Middle frontal gyrus (tissue), 1 donor: Measurements from ENCODE around the gene NTM.
"Not testable (repeated sequence)": the region's sequence is repeated elsewhere in the genome, so short reads cannot be mapped to it uniquely, and the experiment has no call there.

Source experiments
- DNase-seq: peaks from one replicate; pipeline ENCODE4 v3.0.0-alpha.2; 2015; ENCODE audit warnings: low spot score; ENCODE audit errors: extremely low spot score

The NTM gene

DNA sequence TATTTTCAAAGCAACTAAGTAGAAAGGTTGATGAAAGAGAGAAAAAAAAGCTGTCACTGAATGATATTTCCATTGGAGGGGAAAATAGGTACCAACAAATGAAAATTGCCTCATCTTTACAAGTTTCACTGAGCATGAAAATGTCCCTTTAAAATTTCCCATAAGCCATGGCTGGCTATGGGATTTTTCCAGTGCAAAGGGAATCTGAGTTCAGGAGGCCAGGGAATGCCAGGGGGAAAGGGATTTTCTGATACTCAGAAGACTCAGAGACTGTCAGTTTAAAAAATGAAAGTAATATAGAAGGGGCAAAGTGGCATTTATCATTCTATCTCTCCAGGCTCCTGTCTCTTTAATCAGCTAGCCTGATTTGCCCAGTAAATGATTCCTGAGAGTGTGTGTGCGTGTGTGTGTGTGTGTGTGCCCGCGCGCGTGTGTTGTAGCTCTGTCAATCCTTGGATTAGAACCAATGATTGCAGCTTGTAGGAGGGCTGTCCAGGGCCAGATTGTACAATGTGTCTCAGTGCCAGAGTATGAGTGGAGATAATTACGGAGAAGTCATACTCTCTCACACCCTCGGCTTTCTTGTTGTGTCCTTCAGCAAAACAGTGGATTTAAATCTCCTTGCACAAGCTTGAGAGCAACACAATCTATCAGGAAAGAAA lies at the start of gene NTM:
Gene NTM (plus strand): TSS at position 526 of the 662 bp plus-strand sequence.
- peak; percentile 70 for DNase-seq

DNA sequence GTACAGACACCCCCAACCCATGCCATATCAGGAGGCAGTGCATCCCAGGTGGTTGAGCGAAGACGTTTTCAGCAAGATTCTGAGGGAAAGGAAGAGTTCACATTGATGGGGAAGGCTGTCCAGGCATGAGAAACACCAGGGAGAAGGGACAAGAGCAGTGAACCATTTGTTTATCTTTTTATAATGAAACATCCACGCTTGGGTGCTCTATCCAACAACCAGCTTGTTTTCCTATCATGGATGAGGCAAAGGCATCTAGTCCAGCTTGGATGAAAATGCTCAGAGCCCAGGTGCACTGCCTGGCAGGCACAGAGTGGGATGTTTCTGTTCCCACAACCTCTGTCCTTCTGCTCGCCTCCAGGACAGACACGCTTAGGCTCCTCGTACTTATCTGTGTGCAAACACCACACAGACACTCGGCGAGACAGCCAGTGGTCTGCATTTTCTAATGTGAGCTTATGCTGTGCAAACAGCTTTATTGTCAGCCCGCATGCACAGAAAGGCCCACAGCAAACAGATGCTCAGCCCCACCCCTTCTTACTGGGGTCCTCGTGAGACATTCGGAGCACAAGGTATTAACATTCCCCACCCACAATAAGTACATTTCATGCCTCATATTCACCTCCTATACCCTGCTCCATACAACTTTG lies 45.4 kb upstream of the NTM start:
- DNase-seq: no peak

DNA sequence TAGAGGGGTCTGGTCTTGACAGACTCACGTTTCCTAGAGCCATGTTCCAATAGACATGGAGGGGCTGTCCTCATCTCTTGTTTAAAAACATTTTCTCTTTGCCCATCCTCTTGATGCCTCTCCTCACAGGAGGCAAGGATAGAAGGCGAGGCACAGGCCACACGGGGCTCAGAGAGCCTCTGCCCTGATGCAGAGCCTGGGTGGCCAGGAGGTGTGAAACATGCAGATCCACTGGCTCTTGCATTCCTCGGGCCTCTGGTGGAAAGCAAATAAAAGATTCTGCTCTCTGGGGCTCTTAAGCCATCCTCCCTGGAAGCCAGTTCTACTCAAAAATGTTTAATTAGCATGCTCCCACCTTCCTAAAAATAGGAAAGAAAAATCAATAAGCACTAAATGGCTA lies 43.6 kb upstream of the NTM start:
- no peak for DNase-seq

DNA sequence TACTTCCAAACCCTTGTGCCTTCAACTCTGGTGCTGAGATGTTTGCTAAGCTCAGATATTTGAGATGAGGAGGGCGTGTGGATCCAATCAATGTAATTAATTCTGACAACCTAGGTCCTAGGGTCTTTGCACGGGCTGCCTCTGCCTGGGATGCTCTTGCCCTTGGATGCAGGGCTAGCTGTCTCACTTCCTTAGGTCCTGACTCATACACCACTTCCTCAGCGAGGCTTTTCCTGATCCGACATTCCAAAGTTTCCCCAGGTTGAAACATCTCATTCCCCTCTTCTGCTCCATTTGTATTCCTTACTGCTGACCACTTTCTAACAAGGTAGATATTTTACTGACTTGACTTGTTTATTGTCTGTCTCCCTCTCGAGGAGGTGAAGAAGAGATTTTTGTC lies 43.0 kb upstream of the NTM start:
- DNase-seq: no peak

DNA sequence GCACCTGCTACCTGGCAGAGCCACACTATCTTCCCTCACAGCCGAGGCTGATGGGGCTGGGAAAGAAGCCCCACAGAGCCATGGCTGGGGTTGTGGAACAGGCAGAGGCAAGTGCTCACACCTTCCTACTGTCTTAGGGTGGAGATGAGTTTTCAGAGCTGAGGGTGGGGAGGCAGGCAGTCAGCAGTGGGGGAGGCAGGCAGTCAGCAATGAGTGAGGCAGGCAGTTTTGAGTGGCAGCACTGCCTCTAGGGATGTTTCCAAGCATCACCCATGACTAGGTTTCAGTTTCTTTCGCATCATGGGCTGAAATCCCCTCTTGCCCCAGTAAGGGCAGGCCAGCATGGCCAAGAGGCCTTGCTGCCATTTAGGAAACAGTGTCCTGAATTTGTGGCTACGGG lies 41.6 kb upstream of the NTM start:
- DNase-seq: no peak

DNA sequence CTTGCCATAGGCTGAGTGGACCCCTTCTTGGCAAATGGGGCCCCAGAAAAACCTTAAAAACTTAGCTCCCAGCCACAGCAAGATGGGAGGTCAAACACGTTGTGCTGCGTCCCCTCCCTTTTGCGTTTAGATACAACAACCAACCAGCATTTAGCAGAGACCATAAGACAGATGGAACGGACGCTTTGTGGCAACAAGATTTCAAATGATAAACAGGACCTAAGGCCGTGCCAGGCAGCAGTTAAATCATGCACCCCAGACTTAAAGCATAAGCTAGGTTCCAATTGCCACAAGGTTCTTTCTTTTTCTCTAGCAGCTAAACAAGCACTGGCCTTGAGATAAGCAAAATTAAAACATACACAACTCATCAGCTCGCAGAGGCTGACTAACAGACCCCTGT lies 39.4 kb upstream of the NTM start:
- DNase-seq: no peak

DNA sequence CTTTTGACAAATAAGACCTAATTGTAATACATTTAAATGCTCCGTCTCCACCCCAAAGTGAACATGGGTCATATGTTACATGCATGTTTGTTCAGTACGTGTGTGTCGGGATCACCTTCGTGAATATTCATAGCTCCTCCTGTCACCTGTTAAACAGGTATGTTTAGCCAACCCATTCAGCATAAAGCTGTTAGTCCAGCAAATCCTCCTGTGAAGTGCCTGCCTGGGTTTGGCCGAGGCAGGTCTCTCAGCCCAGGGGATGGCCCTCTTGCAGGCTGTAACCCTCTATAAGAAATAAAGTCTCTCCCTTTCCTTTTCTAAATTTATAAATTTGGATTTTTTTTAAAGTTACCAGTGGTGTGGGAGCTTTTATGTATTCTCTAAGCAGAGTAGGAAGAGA lies 38.9 kb upstream of the NTM start:
- no peak for DNase-seq

DNA sequence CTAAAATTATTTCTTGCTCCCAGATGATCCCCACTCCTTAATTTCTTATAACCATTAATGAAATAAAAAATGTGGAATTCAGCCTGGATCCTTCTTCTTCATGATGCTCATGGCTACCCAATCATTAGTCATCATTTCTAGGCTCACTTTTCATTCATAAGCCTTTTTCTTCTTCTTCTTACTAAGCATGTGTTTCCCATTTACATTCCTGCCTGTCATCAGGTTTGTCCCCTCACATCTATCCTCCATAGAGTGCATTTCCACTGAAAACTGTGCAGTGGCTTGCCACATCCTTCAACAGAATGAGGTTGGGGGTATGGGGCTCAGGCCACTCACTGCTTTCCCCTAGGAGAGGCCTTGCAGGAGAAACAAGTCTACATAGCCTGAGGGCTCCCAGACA lies 35.8 kb upstream of the NTM start:
- DNase-seq: no peak

DNA sequence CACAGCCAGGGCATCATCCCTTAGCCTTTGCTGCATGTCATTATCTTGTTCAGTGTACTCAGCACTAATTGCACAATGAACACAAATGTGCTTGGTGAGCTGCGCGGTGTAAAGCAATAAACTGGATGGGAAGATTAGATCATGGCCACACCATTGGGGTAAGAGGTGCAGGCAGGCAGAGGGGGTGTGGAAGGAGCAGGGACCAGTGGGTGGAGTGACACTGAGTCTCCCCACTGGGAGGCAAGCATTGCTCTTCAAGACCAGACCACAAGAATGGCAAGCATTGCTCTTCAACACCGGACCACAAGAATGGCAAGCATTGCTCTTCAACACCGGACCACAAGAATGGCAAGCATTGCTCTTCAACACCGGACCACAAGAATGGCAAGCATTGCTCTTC lies 28.5 kb upstream of the NTM start:
- not testable (repeated sequence) for DNase-seq

DNA sequence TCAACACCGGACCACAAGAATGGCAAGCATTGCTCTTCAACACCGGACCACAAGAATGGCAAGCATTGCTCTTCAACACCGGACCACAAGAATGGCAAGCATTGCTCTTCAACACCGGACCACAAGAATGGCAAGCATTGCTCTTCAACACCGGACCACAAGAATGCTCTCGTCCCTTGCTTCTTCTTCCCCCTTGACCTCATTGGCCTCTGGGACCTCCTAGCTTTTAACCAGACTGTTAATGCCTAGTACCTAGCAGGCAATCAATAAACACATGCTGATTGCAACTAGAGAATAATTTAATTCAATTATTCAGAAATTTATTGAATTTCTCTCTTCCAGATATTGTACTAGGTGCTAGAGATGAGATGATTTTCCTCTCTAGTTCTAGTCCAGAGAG lies 28.0 kb upstream of the NTM start:
- not testable (repeated sequence) for DNase-seq

DNA sequence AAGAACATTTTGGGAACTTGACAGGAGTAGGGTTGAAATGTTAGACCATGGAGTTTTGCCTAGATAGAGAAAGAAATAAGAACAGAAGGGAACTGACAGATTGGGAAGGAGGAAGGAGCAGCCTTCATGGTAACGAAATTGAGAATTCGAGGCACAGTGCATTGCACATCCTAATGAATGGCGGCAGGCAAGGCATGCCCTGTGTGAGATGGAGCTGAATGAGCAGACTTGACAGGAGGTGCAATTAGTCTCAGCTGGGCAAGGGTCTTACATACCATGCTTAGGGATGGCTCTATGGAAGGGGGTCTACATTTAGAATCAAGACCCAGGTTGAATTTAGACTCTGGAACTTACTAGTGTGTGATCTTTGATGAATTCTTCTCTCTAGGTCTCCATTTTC lies 25.0 kb upstream of the NTM start:
- no peak for DNase-seq

DNA sequence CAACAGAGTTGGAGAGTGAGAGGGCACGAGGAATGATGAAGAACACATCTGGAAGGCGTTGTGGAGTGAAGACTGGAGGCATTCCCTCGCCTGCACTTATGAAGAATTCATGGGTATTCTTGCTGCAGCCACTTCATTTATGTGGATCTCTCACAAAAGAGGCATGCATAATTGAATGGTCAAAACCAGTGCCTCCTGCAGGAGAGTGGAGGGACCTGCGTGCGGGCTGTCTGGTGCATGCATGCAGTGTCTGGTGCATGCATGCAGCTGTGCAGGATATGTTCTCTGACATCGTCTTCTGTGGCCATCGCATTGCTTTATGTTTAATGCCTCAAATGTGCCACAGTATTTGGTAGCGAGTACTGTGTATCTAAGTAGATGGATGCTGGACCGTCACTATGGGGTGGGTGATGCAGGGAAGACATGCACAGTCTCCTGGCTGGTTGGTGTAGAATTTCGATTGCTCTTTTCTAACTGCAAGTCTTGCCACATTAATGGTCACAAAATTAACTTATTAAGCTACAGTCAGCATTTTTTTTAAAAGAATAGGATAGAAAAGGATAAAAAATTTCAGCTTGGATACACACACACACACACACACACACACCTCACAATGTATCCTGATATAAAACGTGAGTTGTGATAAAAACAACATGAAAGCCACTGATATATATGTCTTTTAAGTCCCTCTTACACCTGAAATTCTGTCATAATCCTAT lies 20.9 kb upstream of the NTM start:
- DNase-seq: no peak

DNA sequence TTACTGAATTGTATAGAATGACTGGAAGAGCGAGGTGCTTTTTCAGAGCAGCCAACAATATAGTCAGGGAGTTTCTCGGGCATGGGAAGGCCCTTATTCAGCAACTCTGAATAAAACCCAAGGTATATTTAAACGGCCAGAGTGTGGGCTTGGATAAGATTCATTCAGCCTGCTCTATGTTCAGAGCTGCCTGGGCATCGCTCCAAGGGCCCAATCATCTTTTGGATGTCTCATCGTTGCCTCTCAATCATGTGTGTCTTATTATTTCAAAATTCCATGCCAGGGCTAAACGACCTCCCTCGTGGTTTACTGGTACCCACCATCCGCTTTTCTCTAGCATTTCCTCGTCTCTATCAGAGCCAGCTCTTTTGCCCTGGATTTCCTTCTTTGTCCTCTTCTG lies 19.5 kb upstream of the NTM start:
- DNase-seq: no peak

DNA sequence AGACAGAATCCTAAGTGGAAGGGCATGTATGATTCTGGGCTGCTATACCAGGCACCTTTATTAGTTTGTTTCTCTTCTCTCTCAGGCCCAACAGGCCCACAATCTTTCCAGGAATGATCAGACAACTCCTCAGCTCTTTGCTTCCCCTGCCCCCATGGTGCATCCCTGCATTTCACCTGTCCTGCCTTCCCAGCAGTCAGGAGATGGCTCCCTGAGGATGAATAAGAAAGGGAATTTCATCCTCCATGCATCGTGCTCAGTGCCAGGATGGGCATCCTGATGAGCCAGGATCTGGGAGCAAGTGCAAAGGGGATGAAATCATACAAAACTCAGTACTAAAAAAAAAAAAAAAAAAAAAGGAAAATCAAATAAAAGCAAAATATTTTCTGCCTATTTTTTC lies 18.6 kb upstream of the NTM start:
- DNase-seq: no peak

DNA sequence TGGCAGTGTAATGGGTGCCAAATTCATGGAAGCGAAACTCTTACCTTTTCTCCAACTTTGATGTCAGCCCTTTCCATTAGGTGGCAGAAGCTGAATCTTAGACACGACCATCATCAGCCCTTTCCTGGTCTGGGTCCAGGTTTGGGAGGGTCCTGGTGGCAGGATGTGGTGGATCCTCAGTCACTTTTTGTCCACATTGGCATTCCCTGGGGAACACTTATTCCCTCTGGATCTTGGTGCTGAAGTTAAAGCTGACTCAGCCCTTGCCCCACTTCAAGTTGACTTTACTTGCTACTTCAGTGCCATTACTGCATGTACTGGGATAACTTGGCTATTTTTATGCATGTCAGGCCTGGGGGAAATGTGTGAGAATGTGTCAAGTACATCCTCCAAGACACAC lies 16.6 kb upstream of the NTM start:
- no peak for DNase-seq

DNA sequence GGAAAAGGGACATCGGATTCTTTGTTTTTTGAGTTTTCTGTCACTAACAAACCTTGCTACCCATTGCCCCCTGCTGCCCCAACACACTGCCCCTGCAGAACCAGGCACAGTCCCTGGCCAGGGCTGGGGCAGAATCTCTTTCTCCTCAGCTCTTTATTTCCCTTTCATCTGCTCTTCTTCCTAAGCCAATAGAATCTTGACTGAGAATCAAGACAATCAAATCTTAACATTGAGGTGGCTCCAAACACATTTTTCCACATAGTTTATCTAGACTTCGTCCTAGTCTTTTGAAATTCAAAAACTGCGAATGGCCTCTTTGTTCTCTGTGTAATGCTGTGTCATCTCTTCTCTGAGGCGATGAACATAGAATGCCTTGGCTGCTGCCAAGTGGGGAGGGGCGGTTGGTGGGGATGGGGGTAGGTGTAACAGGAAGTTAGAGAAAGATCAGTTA lies 16.1 kb upstream of the NTM start:
- DNase-seq: no peak

DNA sequence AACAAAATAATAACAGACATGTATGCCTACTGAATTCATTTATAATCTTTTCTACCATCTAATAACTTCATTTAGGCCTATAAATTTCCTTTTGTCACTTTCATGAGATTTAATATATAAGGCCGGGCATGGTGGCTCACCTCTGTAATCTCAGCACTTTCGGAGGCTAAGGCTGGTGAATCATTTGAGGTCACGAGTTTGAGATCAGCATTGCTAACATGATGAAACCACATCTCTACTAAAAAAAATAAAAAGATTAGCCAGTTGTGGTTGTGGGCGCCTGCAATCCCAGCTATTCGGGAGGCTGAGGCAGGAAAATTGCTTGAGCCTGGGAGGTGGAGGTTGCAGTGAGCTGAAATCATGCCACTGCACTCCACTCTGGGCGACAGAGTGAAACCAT lies 14.2 kb upstream of the NTM start:
- no peak for DNase-seq

DNA sequence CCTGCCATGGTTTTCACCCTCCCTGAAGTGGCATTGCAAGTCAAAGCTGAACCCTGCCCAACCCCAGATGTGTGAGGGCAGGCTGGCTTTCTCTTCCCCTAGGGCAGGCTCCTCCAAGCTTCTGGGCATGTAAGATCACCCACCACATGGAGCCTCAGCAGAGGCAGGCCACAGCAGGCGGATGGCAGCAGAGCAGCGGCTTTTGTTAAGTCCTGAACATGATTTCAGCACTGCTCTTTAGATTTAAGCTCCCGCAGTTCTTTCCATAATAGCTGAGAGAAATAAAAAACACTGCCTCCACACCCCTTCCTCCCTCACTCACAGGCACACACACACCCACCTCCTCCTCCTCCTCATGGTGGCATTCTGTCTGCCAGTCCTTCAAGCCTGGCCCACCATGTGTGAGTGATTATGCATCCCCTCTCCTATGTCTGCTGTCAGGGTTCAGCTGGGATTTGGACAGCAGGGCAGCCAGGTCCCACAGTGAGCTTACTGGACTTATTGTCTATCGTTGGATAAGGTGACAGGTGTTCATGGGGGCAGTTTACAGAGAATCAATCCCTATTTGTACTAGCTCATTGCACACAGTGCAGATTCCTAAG lies 5.0 kb upstream of the NTM start:
- DNase-seq: no peak

DNA sequence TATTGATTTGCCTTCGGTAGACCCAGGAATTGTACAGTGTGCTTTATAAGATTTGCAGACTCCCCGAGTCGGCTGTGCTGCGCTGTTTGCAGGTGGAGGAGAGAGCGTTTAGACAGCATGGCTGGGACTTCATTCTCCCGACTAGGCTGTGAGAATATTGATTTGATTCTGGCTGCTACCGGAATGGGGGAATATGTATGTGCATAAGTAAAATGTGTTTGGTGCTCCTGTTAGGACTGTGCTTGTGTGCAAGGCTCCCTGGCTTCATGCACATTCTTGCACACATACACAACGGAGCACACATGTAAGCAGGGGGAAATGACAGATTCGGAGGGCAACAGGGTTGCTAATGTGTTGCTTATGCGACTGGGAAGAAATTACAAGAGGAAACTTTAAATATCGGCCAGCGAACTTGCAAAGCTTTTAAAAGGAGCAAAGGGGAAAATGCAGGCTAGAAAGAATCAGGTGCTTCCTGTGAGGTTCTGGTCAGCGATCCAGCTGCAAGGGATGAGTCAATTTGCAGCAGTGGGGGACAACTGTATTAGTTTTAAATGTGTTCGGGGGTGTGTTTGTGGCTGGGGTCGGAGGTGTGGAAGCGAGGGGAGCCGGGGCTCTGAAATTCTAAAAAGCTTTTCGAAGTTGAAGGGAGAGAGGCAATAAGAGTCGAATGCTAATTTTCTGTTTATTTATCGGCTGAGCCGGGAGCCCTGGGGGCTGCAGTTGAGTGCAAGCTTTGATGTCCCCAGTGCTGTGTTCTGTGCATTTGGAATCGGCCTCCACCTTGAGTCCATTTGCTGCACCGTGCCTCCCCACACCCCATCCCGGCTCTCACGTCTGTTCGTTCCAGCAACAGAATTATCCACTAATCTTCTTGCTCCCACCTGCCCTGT lies 731 bp downstream of the NTM start:
- no peak for DNase-seq

DNA sequence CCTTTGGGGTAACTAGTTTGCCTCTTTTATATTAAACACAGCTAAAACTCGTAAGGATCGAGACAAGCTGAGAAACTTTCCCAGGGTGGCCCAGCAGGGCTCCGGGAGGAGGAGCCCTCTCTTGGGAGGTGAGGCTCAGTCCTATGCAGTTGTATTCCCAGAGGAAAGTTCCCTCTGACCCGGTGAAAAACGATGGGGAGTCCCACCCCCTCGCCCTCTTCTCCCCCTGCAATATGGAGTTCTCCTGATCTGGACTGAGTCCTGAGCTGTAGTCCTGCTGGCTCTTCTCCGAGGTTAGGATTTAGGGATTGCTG lies 1.3 kb downstream of the NTM start:
- no peak for DNase-seq

DNA sequence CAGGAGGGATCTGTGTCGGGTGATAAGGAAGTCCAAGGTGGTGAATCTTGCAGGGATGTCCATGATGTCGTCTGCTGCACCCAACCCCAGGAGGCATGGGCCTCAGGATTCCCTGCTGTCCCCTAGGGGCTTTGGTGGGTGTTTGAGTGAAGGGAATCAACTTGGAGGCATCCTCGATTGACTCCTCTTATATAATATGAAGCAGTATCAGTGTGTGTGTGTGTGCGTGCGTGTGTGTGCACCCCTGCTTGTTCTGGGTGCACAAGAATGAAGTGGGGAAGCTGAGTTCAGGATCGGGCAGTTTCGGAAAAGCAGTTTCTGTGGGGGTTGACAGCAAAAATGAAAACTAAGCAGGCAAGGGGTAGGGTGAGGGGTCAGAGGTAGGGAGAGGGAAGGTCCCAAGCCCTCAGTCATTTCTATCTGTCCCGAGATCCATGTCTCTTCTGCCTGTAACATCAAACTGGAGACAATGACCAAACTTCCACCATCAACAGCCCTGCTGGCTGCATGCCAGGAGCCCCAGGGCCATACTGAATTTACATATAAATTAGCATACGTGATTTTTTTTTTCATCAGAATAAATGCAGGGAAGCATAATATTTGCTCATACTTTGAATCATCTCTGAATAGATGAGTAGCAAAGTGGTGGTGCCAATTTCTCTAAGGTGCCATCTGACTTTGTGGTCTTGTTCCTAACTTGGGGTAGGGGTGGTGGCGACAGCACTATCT lies 2.0 kb downstream of the NTM start:
- DNase-seq: no peak
